ENCODE results near the gene GCNT4. TPM values are rescaled to one million over a fixed set of nuclear protein-coding genes. Genes with fewer than 3 reads are reported as not detected.

The GCNT4 gene
- total RNA-seq, 1 experiment from 2014 or later, result 0.22 TPM

DNA sequence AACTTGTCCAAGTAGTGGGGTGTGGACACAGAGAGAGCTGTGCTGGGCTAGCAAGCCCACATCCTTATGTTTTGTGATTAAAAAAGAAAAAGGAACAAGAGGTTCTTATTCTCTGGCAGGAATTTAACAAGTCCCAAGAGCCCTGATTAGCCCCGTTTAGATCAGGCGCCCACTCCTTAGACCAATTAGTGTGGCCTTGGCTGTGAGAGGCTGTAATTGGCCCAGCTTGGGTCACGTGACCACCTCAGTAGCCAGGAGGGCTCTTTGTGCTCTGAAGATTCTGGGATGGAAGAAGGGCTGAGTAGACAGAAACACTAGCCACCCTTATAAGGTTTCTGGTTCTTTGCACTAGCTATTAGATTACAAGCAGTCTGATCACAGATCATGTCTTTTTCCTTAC lies 31.1 kb downstream of the GCNT4 start:
- DNase-seq (ENCODE audit: extremely low read depth, low read depth), result no peak

DNA sequence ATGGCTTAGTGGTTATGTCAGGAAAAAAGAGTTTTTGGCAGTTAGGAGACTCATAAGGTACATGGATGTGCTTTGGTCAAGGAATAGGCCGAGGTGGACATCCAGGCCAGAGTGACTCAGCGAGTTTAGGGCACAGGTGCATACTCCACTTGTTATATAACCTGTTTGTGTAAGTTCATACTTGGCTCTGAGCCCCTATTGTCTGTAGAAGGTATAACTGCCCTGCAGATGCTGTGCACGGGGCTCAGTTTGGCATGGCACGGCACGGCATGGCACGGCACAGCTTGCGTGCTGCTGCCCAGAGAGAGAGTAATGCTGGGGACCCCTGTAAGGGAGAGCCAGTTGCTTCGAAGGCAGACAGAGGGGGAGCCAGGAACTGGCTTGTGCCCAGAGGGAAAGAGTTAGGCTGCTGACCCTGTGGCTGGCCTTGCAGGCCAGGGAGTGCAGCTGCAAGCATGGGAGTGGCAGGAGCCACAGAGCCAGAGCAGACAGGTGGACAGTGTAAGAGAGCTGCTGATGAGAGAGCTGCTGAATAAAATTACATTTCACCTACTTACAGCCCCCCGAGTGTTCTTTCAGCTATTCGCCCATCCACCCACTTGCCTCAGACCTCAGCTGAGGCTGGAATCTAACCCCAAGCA lies 32.2 kb downstream of the GCNT4 start:
- no peak for DNase-seq (ENCODE audit: extremely low read depth, low read depth)

DNA sequence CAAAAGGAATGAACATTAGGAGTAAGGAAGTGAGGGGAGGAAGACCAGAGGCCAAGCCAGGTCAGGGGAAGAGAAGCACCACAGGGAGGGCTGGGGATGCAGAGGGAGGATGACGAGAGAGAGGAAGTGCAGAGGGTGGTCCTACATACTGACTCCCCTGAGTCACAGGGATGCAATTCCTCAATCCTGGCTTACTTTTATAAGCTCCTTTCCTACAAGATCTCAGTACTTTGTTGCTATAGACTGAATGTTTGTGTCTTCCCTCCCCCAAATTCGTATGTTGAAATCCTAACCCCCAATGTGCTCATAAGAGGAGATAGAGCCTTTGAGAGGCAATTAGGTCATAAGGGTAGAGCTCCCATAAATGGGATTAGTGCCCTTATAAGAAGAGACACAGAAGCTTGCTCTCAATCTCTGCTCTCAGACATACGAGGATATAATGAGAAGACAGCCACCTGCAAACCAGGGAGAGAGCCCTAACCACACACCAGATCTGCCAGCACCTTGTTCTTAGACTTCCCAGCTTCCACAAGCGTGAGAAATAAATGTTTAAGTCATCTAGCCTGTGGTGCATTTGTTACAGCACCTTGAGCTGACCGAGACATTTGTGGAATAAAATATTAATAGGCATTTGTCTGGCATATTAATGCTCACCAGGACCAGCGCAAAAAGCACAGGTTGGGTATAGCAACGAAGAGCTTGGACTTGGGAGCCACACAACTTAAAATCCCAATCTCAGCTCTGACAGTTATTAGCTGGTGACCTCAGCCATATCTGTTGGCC lies 33.4 kb downstream of the GCNT4 start:
- no peak for DNase-seq (ENCODE audit: extremely low read depth, low read depth)

DNA sequence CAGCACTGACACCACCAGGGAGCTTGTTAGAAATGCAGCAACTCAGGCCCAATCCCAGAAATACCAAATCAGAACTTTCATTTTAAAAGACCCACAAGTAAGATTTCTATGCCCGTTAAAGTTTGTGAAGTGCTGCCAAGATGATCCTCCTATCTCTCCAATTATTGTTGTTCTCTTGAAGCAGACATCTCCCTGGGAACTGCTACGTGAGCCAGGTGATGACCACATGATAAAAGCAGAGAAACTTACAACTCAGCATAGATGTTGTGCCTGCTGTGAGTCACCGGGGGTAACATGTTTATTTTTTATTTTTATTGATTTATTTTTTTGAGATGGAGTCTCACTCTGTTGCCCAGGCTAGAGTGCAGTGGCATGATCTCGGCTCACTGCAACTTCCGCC lies 34.4 kb downstream of the GCNT4 start:
- no peak for DNase-seq (ENCODE audit: extremely low read depth, low read depth)

DNA sequence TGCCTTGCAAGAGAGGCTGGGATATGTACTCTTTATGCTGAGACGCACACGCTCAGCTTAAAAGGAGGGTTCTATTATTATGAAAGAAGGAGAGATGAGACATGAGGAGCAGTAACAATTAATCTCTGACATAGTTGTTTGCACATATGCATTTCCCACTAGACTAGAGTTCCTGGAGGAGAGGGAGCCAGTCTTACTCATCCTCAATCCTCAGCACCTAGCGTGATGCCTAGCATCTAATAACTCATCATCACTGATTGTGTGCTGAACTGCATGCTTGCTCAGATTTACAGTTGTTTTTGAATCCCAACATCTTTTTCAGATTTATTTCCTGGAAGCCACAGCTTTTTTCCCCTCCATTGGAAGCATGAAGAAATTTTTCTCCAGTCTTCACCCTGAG lies 35.5 kb downstream of the GCNT4 start:
- no peak for DNase-seq (ENCODE audit: extremely low read depth, low read depth)

DNA sequence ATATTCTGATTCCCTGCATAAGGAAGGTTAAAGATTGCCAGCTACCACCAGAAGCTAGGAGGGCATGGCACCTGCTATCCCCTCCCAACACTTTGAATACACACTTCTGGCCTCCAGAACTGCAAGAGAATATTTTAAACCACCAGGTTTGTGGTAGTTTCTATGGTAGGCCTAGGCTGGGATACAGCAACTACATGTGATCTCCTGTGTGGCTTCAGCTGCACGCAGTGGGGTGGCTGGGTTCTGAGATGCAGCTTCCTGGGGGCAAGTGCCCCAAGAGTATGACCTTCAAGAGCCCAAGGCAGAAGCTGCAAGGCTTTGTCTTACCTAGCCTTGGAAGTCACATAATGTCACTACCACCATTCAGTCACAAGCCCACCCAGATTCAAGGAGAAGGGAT lies 39.6 kb downstream of the GCNT4 start:
- DNase-seq (ENCODE audit: extremely low read depth, low read depth), result no peak

DNA sequence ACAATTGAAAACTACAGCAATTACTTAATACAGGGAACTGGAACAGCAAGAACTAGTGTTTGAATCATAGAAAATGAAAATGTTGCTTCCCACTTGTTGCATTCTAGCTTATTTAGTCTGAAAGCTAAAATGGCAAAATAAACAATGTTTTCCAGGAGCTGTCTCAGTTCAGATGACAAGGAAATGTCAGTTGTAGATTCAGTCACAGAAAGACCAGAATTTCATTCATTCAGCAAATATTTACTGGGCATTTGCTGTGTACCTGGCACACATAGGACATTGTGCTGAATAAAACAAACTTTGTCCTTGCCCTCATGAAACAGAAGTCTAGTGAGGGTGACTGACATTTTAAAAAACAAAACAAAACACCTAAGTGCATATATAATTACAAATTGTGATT lies 41.5 kb downstream of the GCNT4 start:
- DNase-seq (ENCODE audit: extremely low read depth, low read depth), result no peak

DNA sequence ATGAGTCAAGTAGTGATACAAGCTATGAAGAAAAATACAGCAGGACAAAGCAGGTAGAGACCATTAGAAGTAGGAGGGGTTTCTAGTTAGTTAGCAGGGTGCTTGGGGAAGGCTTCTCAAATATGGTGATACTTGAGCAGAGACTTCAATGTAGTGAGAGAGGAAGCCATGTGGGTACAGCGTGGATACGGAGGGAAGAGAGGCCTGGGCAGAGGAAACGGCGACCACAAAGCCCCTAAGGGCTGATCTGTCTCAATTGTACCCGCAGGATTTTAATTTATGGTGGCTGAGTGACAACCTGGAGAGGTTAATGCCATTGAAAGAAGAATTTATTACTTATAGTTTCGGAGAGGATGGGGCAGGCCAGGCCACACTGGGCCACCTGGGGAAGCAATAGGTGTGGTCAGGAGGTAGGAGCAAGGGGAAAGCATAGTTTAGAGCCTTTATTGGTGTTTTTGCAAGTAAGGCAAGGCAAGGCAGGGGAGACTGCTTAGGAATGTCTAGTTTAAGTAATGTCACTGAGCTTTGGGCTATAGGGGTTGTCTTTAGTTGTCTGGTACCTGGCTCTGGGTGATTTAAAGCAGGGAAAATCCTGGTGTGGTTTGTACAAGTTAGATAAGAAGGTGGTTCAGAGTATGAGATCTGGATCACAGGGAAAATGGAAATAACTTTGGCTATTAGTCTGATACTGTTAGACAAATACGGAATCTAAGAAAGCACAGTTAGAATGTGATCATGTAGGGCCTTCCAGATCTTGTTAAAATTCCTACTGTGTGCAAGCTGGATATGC lies 42.6 kb downstream of the GCNT4 start:
- DNase-seq (ENCODE audit: extremely low read depth, low read depth), result no peak

DNA sequence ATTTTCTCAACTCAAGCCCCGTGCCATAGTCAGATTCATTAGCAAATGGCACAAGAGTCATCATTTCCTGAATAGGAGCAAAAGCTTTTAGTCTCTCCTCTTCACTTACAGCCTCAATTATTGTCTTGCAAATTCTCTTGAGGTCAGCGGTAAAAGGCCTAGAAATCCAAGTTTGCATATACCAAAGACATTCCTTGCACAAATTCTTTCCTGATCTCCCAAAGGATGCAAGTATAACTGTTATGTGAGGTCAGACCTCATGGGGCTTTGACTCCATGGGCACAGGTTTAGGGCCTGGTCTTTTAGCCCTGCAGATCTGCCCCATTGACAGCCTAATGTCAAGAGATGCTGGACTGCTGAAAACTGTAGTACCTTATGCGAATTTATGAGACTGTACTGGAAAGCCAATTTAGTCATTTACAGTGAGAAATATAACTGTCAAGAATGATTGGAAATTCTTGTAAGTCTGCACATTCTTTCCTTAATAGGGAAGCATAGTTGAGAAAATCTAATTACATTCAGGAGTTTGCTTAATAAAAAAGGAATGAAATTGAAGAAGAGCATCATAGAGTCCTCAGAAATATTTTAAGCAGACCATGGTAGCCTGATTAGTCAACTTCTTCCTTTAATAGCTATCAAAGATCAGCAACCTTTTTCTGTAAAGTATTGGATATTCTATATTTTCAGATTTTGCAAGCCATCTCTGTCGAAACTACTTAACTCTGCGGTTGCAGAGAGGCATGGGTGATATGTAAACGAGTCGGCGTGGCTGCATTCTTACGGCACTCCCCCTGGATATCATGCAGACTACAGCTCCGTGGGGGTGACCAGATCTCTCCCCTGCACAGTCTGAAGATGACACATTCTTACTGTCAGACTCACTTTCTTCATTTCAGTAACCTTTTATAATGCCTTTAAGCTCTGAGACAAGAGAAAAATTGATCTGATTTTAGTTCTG lies 45.2 kb downstream of the GCNT4 start:
- no peak for DNase-seq (ENCODE audit: extremely low read depth, low read depth)

DNA sequence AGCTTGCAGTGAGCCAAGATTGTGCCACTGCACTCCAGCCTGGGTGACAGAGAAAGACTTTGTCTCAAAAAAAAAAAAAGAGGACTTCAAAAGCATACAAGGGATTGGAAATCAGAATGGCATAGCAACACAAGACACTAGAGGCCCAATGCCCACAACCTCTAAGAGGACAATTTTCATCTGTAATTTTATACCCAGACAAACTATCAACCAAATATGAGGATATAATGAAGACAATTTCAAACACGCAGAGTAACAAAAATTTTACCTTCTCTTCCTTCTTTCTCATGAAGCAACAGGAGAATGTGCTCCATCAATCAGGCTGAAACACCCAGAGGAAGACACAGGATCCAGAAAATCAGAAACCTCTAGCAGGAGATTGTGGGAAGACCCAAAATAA lies 46.8 kb downstream of the GCNT4 start:
- DNase-seq (ENCODE audit: extremely low read depth, low read depth), result no peak

Small RNAs within 50 kb of the gene (small RNA-seq; reads per million reads assigned to genes)
- gene AC093259.1, result 0 reads per million in 2 experiments

Other genes starting within 250 kb of the GCNT4 start
- gene FAM169A, start 186.2 kb downstream of the GCNT4 start, total RNA-seq (2014; rRNA removed; shearing (Covaris generic)), result 15.8 and 18.5 TPM in 2 replicates
- gene ANKRD31, start 184.3 kb upstream of the GCNT4 start, total RNA-seq (2014; rRNA removed; shearing (Covaris generic)), result 0.14 and 0.17 TPM in 2 replicates

Measured in NCI-H460 (cell line).